GM12865 (cell line): ENCODE data around the gene MOGAT3.

Experiments
- DNase-seq: peaks from one replicate; pipeline ENCODE4 v3.0.0; 2010; ENCODE audit warnings: low read depth
- H3K4me3 ChIP-seq: 2 replicates; pipeline ENCODE4 v1.5.1; 2011; ENCODE audit warnings: mild to moderate bottlenecking, low read depth, low read length, control low read depth
- CTCF ChIP-seq: IDR thresholded peaks from 2 replicates; pipeline ENCODE4 v1.5.1; 2011; ENCODE audit warnings: low read length, control low read depth, low read depth, inconsistent platforms; ENCODE audit not compliant: insufficient read depth; ENCODE audit errors: missing control alignments

MOGAT3 gene

DNA sequence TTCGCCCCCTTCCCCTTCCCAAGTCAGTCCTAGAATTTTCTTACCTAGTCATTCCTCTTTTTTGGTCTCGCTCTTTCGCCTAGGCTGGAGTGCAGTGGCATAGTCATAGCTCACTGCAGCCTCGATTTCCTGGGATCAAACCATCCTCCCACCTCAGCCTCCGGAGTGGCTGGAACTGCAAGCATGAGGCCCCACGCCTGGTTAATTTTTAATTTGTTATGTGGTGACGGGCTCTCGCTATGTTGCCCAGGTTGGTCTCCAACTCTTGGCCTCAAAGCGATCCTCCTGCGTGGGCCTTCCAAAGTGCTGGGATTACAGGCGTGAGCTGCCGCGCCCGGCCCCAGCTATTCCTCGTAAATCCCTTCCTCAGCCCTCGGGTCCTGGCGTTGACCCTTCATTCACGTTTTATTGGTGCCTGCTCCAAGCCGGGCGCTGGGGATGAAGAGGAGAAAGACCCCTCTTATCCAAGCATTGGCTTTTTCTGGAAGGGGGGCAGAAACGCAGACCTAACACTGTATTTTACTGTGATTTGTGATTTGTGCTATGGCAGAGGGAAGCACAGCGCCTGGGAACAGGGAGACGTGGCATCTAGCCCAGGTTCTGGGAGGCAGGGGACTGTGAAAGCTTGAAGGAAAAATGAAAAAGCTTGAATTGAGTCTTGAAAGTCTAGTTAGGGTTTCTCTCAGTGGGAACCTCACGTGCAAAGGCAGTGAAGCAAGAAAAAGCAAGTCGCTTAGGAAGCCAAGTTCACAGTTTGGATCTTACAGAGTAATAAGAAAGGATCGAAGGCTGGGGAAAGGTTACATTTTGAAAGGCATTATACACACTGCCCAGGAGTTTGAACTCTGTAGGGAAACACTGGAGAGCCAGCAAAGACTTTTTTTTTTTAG, 17.6 kb upstream of the MOGAT3 start:
- no peak for DNase-seq
- TF ChIP-seq CTCF: no peak
- peak overlapping the region; percentile 96 for H3K4me3 ChIP-seq

DNA sequence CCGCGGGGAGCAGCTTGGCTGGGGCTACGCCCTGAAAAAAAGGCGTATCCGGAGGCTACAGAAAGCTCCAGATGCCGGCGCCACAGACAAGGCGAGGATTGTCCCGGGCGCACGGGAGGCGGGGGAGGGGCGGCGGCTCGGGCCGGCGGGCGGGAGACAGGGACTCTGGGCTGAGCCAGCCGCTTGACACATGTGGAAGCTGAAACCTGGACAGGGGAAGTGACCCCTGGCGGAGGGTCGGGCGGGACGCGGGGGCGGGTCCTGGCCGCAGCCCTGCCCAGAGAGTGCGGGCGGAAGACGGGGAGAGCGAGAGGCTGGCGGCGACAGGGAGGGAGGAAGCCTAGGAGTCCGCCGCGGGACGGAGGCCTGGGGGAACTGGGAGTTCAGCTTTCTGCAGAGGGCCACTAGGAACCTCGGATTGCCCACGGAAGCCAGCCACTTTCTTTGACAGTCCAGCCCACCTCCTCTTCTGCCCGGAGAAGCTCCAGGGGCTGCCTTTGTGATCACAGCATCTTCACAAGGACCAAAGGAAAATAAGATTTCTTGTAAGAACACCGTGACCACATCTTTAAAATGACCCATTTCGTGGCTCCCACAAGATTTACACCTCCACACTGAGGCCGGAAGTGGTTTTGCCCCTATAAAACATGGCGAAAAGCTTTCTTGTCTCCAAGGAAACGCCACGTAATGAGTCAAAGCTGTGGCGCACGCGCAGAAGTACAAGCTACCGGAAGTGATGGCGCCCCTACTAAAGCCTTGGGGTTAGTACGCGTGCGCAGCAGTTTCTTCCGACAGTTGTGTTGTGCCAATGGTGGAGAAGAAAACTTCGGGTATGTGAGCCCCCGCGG, 16.8 kb upstream of the MOGAT3 start, which contains the start of the genes PLOD3 and ZNHIT1:
PLOD3 (minus strand) TSS at position 194 of the 848 bp plus-strand sequence. CDS start 307 bp downstream, outside the sequence.
ZNHIT1 (plus strand) TSS at position 778 of the 848 bp plus-strand sequence; CDS start at position 809, 31 bp downstream.
- DNase-seq: peak; percentile 98
- TF ChIP-seq CTCF: no peak
- peak within 1 kb of the TSS; percentile 96 for H3K4me3 ChIP-seq

GRCh38 chr7:101216860-101217387, 16.1 kb upstream of the MOGAT3 start:
- no peak for DNase-seq
- peak; percentile 7 for TF ChIP-seq CTCF
- H3K4me3 ChIP-seq: peak overlapping the region; percentile 96

- H3K4me3 ChIP-seq: peak overlapping the region; percentile 96
- TF ChIP-seq CTCF: no peak
- DNase-seq: peak; percentile 21
These were observed 15.4 kb upstream of the MOGAT3 start for GRCh38 chr7:101216001-101216859.

DNA sequence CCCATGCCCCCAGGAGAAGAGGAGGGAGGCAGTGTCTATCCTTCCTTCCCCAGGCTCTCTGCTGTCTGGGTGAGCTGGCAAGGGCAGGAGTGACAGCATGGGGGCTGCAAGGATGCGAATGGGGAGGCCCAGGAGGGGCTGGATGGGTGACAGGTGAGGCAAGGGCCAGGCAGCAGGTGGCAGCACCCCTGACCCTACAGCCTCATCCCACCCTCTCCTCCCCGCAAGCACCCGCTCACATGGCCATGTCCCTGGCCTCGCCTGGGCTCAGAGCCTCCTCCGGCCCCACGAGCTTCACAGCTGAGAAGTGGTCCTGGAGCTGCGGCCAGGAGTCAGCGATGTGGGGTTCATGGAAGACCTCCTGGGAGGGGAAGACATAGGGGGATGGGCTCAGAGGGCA, 11.2 kb upstream of the MOGAT3 start:
- no peak for TF ChIP-seq CTCF
- no peak overlapping the region for H3K4me3 ChIP-seq
- no peak for DNase-seq

DNA sequence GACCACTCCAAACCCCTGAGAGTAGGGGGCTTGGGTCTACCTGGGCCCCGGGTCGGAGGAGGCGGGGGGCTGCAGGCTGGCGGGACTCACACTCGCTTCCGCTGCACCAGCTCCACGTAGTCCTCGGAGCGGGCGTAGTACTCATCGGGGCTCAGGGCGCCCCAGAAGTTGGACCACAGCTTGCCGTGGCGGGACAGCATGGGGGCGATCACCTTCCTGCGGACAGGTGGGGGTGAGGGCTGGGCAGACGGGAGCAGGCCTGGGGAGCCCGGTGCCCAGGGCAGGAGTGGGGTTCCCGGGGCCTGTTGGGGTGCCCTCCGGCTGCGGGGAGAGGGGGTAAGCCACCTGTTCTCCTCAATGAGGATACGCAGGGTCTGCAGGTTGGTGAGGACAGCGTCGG, 10.7 kb upstream of the MOGAT3 start:
- no peak overlapping the region for H3K4me3 ChIP-seq
- DNase-seq: no peak
- no peak for TF ChIP-seq CTCF
